NB4 (cell line): ENCODE data around the gene JOSD2.
"Not testable (repeated sequence)": the region's sequence is repeated elsewhere in the genome, so short reads cannot be mapped to it uniquely, and the experiment has no call there.

Experiments
- DNase-seq: peaks from one replicate; pipeline ENCODE4 v3.0.0; 2010; ENCODE audit warnings: low read depth
- H3K4me3 ChIP-seq: one replicate; pipeline ENCODE4 v1.5.1; 2011; ENCODE audit warnings: mild to moderate bottlenecking, low read depth, low read length, moderate library complexity
- MYC ChIP-seq: IDR thresholded peaks from 2 replicates; pipeline ENCODE4 v1.6.1; 2011; ENCODE audit warnings: low read depth, low read length
- POLR2A ChIP-seq: IDR thresholded peaks from 2 replicates; pipeline ENCODE4 v1.6.1; 2011; ENCODE audit warnings: mild to moderate bottlenecking; ENCODE audit not compliant: insufficient read length; ENCODE audit errors: extremely low read depth
- TF ChIP-seq, protein P1 (sequence below): IDR thresholded peaks from one replicate; pipeline ENCODE4 v1.5.1; 2012; ENCODE audit warnings: low read depth, low read length
- TF ChIP-seq, protein P2 (sequence below): IDR thresholded peaks from 2 replicates; pipeline ENCODE4 v1.6.1; 2011; ENCODE audit warnings: low read depth, low read length

JOSD2 gene

DNA sequence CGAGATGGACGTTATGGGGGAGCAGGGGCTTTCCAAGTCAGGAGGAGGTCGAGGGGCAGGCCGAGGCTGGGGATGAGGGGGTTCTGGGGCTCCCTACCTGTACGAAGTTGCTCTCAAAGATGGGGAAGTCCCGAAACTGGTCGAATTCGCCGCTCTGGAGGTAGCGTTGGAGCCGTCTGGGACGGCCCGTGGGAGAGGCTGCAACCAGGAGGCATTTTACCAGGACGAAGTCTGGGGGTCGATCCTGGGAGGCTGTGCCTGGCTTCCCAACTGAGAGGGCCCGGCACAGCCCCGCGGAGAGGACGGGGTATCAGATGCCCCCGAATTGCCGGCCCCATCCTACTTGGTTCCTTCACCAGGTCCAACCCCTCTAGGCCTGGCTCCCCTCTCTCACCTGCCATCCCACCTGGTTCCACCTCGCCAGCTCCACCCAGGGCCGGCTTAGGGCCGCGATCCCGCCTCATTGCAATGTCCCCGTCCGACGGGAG, 35.2 kb downstream of the JOSD2 start:
- H3K4me3 ChIP-seq, result no peak overlapping the region
- TF ChIP-seq, protein P1, sequence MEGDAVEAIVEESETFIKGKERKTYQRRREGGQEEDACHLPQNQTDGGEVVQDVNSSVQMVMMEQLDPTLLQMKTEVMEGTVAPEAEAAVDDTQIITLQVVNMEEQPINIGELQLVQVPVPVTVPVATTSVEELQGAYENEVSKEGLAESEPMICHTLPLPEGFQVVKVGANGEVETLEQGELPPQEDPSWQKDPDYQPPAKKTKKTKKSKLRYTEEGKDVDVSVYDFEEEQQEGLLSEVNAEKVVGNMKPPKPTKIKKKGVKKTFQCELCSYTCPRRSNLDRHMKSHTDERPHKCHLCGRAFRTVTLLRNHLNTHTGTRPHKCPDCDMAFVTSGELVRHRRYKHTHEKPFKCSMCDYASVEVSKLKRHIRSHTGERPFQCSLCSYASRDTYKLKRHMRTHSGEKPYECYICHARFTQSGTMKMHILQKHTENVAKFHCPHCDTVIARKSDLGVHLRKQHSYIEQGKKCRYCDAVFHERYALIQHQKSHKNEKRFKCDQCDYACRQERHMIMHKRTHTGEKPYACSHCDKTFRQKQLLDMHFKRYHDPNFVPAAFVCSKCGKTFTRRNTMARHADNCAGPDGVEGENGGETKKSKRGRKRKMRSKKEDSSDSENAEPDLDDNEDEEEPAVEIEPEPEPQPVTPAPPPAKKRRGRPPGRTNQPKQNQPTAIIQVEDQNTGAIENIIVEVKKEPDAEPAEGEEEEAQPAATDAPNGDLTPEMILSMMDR, result no peak
- no peak for TF ChIP-seq MYC
- no peak for TF ChIP-seq POLR2A
- TF ChIP-seq, protein P2, sequence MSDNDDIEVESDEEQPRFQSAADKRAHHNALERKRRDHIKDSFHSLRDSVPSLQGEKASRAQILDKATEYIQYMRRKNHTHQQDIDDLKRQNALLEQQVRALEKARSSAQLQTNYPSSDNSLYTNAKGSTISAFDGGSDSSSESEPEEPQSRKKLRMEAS, result no peak

DNA sequence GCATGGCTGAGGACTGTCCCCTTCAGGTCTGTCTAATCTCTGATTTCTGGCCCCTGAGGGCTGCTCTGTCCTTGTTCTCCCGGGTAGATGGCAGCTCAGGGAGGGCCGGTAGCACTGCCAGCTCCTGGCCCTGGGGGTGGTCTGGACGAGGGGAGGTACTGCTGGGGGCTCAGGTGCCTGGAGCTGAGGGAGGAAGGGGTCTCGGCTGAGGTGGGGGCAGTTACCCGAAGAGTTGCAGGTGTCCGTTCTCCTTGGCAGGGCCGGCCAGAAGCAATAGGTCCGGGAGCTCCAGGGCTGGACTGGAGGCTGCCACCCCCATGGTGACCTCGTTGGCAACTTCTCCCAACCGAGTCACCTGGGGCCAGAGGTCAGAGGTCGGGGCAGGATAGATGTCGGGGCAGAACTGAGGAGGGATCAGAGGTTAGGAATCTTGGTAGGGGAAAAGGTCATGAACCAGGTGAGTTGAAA, 35.9 kb downstream of the JOSD2 start:
- no peak overlapping the region for H3K4me3 ChIP-seq
- DNase-seq, result no peak
- TF ChIP-seq, protein P1, result no peak
- TF ChIP-seq, protein P2, result no peak
- TF ChIP-seq POLR2A, result no peak
- TF ChIP-seq MYC, result no peak

More for the DNA sequence above, 35.2 kb downstream of the JOSD2 start:
- DNase-seq, result no peak

DNA sequence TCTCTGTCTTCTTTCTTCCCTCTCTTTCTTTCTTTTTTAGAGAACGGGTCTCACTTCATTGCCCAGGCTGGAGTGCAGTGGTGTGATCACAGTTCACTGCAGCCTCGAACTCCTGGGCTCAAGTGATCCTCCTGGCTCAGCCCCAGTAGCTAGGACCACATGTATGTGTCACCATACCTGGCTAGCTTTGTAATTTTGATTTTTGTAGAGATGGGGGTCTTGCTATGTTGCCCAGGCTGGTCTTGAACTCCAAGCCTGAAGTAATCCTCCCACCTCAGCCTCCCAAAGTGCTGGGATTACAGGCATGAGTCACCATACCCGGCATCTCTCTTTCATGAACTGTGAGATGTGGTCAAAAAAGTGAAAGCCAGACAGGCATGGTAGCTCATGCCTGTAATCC, 37.7 kb downstream of the JOSD2 start:
- DNase-seq, H3K4me3 ChIP-seq: not testable (repeated sequence)

DNA sequence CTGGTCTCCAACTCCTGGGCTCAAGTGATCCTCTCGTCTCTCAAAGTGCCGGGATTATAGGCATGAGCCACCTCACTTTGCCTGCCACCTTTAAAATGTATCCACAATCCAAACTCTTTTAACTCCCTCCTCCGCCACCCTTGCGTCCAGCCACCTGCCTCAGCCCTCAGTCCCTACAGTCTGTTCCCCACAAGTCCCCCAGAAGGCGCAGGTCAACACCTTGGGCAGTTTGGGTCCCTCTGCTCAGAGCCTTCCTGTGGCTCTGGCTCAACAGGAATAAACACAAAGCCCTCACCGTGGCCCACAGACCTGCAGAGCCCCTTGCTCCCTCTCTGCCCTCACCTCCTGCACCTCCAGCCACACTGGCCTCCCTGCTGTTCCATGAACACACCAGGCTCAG, 42.2 kb downstream of the JOSD2 start:
- DNase-seq, result no peak
- no peak overlapping the region for H3K4me3 ChIP-seq
- TF ChIP-seq, protein P1, result no peak
- TF ChIP-seq MYC (no peak), POLR2A (no peak)
- TF ChIP-seq, protein P2, result no peak

DNA sequence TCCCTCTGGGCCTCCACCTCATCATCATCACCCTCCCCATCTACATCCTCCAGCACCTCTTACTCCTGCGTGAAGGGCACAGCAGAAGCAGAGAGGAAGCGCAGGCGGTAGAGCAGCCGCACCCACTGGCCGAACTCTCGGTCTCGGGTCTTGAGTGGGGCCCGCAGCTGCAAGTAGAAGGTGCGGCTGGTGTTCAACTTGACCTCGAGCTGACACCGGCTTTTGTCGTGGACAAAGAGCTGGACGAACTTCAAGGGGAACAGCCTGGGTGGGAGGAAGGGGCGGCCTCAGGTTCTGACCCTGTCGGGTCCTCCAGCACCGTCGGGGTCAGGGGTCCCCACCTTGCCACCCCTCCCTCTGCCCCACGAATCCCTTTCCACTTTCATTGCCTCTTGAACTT, 43.4 kb downstream of the JOSD2 start:
- TF ChIP-seq, protein P1, result no peak
- TF ChIP-seq, protein P2, result no peak
- TF ChIP-seq POLR2A, result no peak
- no peak for DNase-seq
- no peak overlapping the region for H3K4me3 ChIP-seq

DNA sequence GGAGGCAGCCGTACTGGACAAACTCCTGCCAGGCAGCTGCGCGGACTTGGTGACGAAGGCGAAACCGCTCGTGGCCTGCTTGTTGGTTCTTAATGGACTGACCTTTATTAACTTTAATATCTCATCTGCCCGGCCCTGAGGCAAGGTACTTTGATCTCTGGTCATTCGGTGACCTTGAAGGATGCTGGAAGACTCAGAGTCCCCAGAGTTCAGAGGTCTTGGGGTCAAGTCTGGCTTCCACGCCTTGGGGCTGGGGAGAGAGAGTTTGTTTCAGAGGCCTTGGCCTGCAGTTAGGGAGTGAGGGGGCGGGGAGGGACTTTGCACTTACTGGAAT, 44.3 kb downstream of the JOSD2 start:
- no peak for DNase-seq
- H3K4me3 ChIP-seq, result no peak overlapping the region
- TF ChIP-seq, protein P1, result no peak
- TF ChIP-seq POLR2A, result no peak
- TF ChIP-seq, protein P2, result no peak
- TF ChIP-seq MYC, result no peak
